ENCODE data around the gene PDZRN3. TPM values are rescaled to one million over a fixed set of nuclear protein-coding genes. Genes with fewer than 3 reads are reported as not detected.

Gene PDZRN3
- total RNA-seq, 2 experiments from 2014 or later = not detected

- CTCF ChIA-PET = no interaction called here
- no peaks in the 10 kb centered on the region for H3K36me3 Mint-ChIP-seq (ENCODE audit: low read depth)
- H3K4me1 Mint-ChIP-seq (ENCODE audit: low read depth) = no peaks in the 10 kb centered on the region
- no peak overlapping the region for H3K4me3 Mint-ChIP-seq
- peaks cover 20% of the 10 kb centered on the region for H3K27me3 Mint-ChIP-seq
- POLR2A ChIA-PET = no interaction called here
- no peak overlapping the region for H3K27ac Mint-ChIP-seq
- ATAC-seq (no peak), DNase-seq (no peak)
- intact Hi-C loops (cut with micrococcal nuclease) = no loop called here
- H3K9me3 Mint-ChIP-seq = no peaks in the 10 kb centered on the region
- TF ChIP-seq, protein P1, sequence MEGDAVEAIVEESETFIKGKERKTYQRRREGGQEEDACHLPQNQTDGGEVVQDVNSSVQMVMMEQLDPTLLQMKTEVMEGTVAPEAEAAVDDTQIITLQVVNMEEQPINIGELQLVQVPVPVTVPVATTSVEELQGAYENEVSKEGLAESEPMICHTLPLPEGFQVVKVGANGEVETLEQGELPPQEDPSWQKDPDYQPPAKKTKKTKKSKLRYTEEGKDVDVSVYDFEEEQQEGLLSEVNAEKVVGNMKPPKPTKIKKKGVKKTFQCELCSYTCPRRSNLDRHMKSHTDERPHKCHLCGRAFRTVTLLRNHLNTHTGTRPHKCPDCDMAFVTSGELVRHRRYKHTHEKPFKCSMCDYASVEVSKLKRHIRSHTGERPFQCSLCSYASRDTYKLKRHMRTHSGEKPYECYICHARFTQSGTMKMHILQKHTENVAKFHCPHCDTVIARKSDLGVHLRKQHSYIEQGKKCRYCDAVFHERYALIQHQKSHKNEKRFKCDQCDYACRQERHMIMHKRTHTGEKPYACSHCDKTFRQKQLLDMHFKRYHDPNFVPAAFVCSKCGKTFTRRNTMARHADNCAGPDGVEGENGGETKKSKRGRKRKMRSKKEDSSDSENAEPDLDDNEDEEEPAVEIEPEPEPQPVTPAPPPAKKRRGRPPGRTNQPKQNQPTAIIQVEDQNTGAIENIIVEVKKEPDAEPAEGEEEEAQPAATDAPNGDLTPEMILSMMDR (IDR thresholded peaks at IDR 0.05) = no peak
These were observed 49.2 kb downstream of the PDZRN3 start for GRCh38 chr3:73575519-73575918.

DNA sequence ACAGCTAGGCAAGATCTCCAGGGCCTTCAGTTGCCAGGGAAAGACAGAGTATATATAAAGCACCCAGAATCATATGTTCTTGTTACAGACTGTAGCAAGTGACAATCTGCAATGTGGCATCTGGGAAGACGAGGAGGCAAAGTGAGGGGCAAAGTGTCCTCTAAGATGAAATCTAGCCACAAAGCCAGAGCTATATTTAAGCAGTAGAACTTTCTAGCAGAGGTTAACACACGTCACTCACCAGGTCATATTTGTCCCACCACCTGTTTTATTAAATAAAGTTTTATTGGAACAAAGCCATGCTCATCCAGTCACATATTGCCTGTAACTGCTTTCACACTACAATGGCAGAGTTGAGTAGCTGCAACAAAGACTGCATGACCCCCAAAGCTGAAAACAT, 51.5 kb downstream of the PDZRN3 start:
- DNase-seq (no peak), ATAC-seq (no peak)
- H3K9me3 Mint-ChIP-seq = no peaks in the 10 kb centered on the region
- H3K27ac Mint-ChIP-seq = no peak overlapping the region
- ChIA-PET CTCF (no interaction called here), POLR2A (no interaction called here)
- no peak overlapping the region for H3K4me3 Mint-ChIP-seq
- peaks cover 25% of the 10 kb centered on the region for H3K27me3 Mint-ChIP-seq
- intact Hi-C loops (cut with micrococcal nuclease) = no loop called here
- H3K4me1 Mint-ChIP-seq (ENCODE audit: low read depth) = no peaks in the 10 kb centered on the region
- TF ChIP-seq, protein P1 (IDR thresholded peaks at IDR 0.05) = no peak
- no peaks in the 10 kb centered on the region for H3K36me3 Mint-ChIP-seq (ENCODE audit: low read depth)

GRCh38 chr3:73572368-73572767, 52.4 kb downstream of the PDZRN3 start:
- H3K27ac Mint-ChIP-seq = no peak overlapping the region
- CTCF ChIA-PET = no interaction called here
- intact Hi-C loops (cut with micrococcal nuclease) = no loop called here
- POLR2A ChIA-PET = no interaction called here
- ATAC-seq (no peak), DNase-seq (no peak)
- no peaks in the 10 kb centered on the region for H3K4me1 Mint-ChIP-seq (ENCODE audit: low read depth)
- no peak overlapping the region for H3K4me3 Mint-ChIP-seq
- peaks cover 25% of the 10 kb centered on the region for H3K27me3 Mint-ChIP-seq
- H3K36me3 Mint-ChIP-seq (ENCODE audit: low read depth) = no peaks in the 10 kb centered on the region
- TF ChIP-seq, protein P1 (IDR thresholded peaks at IDR 0.05) = no peak
- no peaks in the 10 kb centered on the region for H3K9me3 Mint-ChIP-seq

DNA sequence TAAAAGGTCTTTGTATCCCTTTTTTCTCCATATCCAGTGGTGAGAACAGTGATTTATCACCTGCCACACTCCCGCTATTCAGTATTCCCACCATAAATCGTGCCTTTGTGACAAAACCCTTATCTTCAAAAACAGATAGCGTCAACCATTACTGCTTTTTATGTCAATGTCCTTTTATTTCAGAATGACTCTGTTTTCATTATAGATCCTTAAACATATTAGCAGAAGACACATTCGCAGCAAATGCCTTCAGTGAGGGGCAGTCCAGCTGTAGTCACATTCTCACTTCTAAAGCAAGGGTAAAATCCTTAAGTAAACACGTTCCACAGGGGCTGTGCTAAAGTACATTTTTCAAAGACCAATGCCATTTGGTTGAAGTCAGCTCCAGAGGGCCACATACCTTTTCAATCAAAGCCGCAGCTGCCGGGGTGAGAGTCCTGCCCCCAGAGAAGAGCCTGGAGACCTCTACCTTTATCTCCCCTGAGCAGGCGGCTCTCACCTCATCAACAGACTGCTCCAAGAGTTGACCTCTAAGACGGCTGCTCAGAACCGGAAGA, 53.4 kb downstream of the PDZRN3 start:
- POLR2A ChIA-PET = no interaction called here
- H3K4me1 Mint-ChIP-seq (ENCODE audit: low read depth) = no peaks in the 10 kb centered on the region
- ATAC-seq (no peak), DNase-seq (no peak)
- intact Hi-C loops (cut with micrococcal nuclease) = no loop called here
- H3K9me3 Mint-ChIP-seq = no peaks in the 10 kb centered on the region
- TF ChIP-seq, protein P1 (IDR thresholded peaks at IDR 0.05) = no peak
- CTCF ChIA-PET = no interaction called here
- H3K27ac Mint-ChIP-seq = no peak overlapping the region
- H3K27me3 Mint-ChIP-seq = peaks cover 25% of the 10 kb centered on the region
- H3K36me3 Mint-ChIP-seq (ENCODE audit: low read depth) = no peaks in the 10 kb centered on the region
- H3K4me3 Mint-ChIP-seq = no peak overlapping the region

- H3K36me3 Mint-ChIP-seq (ENCODE audit: low read depth) = no peaks in the 10 kb centered on the region
- H3K4me3 Mint-ChIP-seq = no peak overlapping the region
- no peak overlapping the region for H3K27ac Mint-ChIP-seq
- TF ChIP-seq, protein P1 (IDR thresholded peaks at IDR 0.05) = no peak
- H3K27me3 Mint-ChIP-seq = peaks cover 25% of the 10 kb centered on the region
- intact Hi-C loops (cut with micrococcal nuclease) = no loop called here
- H3K9me3 Mint-ChIP-seq = no peaks in the 10 kb centered on the region
- no peaks in the 10 kb centered on the region for H3K4me1 Mint-ChIP-seq (ENCODE audit: low read depth)
- POLR2A ChIA-PET = no interaction called here
- ATAC-seq (no peak), DNase-seq (no peak)
- CTCF ChIA-PET = no interaction called here
These were observed 55.4 kb downstream of the PDZRN3 start for GRCh38 chr3:73569246-73569760.

All from activated CD8-positive, alpha-beta T cell treated with anti-CD3 and anti-CD28 coated beads for 36 hours (primary cell).